GM12891 (cell line): ENCODE results near the gene PRPF31.

Source experiments
- POLR2A ChIP-seq: IDR thresholded peaks from 2 replicates; pipeline ENCODE4 v1.6.1; 2011; ENCODE audit warnings: low read depth, low read length, control low read depth
- POLR2AphosphoS5 ChIP-seq: IDR thresholded peaks from 2 replicates; pipeline ENCODE4 v1.6.1; 2011; ENCODE audit warnings: low read depth, low read length, control low read depth
- POU2F2 ChIP-seq: IDR thresholded peaks from 2 replicates; pipeline ENCODE4 v1.6.1; 2011; ENCODE audit warnings: low read depth, mild to moderate bottlenecking, control low read depth, low read length, moderate library complexity
- TAF1 ChIP-seq: IDR thresholded peaks from 2 replicates; pipeline ENCODE4 v1.6.1; 2011; ENCODE audit warnings: low read depth, low read length, control low read depth

- TF ChIP-seq POLR2A (no peak), POLR2AphosphoS5 (no peak), TAF1 (no peak), POU2F2 (no peak)
These were observed 45.3 kb downstream of the PRPF31 start for GRCh38 chr19:54160854-54161253.
